Activated CD4-positive, alpha-beta T cell treated with anti-CD3 and anti-CD28 coated beads, Interleukin-2, amount 50 U/mL, for 16 hours (primary cell): ENCODE measurements around the gene LZTR1.
"Not testable (repeated sequence)": the region's sequence is repeated elsewhere in the genome, so short reads cannot be mapped to it uniquely, and the experiment has no call there.

ENCODE experiments used
- DNase-seq: peaks from one replicate; pipeline ENCODE4 v3.0.0-alpha.2; 2020

Gene LZTR1

DNA sequence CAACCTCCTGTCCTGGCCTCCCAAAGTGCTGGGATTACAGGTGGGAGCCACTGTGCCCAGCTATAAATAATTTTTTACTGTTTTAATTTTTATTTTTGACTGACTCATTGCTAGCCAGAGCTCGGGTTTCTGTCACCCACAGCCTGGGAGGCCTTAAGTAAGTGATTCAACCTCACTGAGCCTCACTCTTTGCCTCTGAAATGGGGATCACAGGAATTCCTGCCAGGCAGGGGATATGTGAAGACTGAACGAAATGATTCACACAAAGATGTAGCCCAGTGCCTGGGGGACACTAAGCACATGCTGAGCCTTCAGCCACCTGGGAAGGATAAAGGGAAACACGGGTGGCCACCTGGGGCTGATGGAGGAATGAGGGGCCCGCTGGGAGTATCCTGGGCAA lies 59.8 kb downstream of the LZTR1 start:
- DNase-seq = no peak

DNA sequence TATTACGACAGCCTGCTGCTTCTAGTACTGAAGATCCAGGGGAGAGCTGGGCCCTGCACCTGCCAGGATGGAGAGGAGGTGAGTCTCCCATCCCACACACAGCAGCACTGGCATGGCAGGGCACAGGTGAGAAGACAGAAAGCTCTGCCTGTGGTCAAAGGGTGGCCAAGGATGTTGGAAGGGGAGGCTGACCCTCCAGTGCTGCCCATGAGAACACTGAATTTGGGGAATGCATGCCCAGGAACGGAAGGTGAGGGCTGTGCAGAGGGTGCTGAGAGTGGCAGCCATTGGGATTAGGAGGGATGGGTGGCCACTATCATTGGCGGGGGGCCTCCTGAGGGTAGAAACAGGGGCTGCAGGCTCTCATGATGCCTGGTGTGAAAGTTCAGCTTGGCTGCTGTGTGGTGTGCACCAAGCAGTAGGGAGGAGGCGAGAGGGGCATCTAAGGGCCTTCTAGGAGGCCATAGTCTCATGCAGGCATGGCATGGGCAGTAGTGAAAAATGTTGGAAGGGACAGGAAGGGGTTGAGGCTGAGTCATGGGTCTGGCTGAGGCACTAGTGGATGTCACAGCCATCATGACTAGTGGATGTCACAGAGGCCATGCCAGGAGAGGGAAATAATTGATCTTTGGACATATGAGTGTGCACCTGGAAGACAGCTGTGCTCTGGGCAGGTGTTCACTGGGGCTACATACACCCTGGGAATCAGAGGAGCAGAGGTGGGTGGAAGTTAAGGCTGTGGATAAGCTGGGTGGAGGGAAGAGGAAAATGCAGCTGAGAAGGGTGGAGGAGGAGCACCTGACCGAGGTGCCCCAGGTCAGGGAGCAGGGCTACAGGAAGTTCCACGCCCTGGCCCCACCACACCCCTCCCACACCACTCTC lies 61.1 kb downstream of the LZTR1 start:
- DNase-seq = no peak

DNA sequence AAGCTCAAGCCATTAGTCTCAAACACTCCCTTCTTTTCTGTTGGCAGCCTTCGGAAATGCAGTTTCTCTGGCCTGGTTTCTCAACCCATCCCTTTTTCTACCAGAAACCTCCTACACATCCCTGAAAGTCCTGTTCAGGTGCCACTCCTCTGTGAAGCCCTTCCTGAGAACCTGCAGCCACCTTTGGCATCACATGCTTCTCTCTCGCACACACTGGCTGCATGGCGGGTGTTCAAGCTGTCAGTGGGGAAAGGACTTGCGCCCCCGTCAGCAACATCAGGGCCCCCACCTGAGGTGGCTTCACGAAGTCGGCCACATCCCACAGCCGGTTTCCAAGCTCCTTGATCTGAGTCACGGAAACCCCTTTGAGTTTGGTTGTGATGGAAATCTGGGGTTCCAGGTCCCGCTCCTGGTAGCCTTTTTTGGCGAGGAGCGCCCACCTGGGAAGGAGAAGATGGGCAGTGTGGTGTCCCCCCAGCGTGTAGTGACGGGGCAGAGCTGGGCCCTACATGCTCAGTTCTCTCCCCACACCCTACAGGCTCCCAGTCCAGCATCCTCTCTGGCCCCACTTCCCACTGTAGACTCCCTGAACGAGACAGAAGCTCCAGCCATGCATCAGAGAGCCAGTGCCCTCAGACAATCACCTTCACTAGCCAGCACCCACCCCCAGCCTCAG lies 61.9 kb downstream of the LZTR1 start:
- no peak for DNase-seq

DNA sequence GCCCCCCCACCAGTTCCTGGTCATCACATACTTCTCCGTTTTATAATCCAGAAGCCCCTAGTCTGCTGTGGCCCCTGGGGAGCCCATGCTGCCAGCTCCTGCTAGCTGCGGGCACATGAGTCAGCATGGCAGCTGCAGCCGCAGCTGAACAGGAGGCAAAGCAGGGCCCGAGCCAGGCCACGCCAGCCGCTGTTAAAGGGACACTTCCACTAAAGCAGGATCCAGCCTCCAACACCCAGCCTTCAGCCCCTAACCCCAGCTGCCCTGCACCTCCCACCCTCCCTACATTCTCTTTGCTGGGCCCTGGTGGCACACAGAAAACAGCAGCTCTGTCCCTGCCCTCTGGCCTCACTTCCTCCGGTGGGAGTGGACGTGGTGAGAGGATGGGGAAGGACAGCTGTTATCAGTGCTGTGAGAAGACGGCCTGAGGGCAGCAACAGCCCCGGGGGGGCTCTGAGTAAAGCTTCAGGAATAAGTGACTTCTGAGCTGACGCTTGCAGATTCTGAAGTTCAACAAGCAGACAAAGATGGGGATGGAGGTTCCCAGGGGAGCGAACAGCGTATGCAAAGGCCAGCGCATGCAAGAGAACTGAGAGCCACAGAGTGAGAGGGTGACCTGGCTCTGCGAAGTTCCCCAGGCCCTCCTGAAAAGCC lies 63.0 kb downstream of the LZTR1 start:
- DNase-seq = no peak

DNA sequence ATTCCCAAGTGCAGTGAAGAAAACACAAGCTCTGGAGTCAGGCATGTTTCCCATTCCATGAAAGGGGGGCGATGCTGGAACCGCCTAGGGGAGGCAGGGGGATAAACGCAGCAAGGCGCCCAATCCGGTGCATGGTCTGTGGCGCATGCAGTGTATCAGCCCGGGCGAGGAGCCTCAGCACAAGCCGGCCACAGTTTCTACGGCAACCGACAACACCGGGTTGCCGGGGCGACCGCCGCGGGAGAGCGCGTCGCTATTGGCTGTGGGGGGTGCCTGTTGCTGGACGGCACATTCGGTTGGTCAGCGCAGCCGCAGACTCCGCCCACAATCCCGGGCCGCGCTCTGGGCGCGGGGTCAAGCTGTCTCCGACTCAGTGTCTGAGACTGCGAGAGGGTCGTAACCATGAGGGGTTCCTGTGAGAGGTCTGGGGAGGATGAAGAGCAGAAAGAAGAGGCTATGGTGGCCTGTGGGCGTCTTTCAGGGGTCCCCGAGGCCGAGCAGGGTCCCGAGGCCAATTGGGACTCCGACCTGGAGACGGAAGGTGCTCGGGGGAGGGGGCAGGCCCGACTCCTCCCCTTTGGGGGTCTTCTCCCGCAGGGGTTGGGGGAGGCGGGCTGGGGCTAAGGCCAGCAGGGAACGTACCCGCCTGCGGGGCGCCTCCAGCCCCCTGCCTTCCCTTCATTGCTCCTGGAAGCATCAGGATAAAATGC lies 63.6 kb downstream of the LZTR1 start, which contains the start of gene LRRC74B:
LRRC74B (plus strand) TSS at position 362 of the 710 bp plus-strand sequence; CDS start at position 403, 41 bp downstream.
- peak; percentile 85 for DNase-seq

DNA sequence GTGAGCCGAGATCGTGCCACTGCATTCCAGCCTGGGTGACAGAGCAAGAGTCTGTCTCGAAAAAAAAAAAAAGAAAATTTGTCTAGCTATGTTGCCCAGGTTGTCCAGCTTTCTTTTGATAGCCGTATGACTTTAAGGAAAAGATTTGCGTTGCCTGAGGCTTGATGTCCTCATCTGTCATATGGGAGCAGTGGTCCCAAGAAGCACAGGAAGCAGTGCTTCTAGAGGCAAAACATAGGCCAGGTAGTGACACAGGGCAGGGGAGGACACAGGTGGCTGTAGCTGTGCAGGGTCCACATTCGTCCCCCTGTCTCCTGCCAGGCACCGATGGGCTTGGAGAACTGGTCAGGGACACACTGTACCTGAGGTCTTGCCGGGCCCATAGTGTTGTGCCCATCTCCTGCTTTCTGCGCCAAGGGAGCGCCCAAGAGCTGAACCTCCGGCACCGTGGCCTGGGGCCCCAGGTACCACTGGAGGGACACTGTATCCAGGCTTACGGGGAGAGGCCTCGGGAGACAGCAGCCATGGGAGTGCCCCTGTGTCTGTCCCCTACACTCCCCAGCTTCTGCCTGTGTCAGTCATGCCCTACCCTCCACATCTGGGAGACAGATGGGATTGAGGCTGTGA lies 65.1 kb downstream of the LZTR1 start:
- DNase-seq = no peak

DNA sequence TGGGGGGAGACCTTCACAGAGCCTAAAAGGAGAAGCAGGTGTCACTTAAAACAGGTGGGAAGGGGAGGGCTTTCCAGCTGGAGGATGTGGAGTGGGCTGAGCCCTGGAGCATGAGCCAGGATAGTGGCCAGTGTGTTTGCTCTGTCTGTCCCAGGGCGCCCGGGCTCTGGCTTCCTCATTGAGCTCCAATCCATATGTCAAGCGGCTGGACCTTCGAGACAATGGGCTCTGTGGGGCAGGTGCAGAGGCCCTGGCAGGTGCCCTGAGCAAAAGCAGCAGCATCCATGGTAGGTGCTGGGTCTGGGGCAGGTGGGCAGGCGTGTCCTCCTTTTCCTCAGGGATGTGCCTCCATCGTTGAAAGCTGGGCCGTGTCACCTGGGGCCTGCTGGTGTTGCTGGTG lies 65.6 kb downstream of the LZTR1 start:
- DNase-seq = no peak

DNA sequence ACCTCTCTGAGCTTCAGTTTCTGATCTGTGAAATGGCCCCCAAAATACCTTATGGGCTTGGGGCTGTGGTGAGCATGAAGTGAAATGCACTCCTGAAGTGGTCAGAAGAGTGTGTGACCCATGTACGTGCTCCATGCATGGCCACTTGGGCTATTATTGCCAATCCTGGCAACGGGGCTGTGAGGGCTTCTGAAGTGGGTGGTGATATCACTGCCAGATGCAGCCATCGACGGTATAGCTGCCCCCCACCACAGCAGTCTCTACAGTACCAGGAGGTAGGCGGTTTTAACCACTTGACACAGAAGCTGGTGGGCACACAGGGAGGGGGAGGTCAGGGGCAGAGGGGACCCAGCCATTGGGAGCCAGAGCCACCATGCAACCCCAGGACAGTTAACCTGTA lies 66.4 kb downstream of the LZTR1 start:
- DNase-seq = not testable (repeated sequence)
